Cardiac septum (tissue), 1 donor: ENCODE measurements around the gene COL27A1. TPM values are rescaled to one million over a fixed set of nuclear protein-coding genes. Genes with fewer than 3 reads are reported as not detected.
A peak's percentile ranks its signal among the peaks of the same experiment; 100 is the strongest.
"Not testable (repeated sequence)": the region's sequence is repeated elsewhere in the genome, so short reads cannot be mapped to it uniquely, and the experiment has no call there.

Experiments used
- DNase-seq: peaks from one replicate; pipeline ENCODE4 v3.0.0-alpha.2; 2020; ENCODE audit warnings: low spot score
- intact Hi-C: fragments of 100-400 bp; cut with DNase I; formaldehyde crosslinking; loops from one replicate; pipeline ENCODE4 v1.14.0; 2022
- total RNA-seq: library from RNA; stranded (reverse); fragmentation: NEBNext Ultra II Directional; extraction: Animal tissue kit (Norgen Biotek cat#: 25700); gene quantifications from one replicate; pipeline ENCODE4 v1.2.1, GENCODE V29; 2021
- donor health status: DM: no; HTN: no; CAD: no.

Gene COL27A1
- total RNA-seq, 1 donor from 2014 or later: 12.8 TPM

- intact Hi-C loops: no loop called here
- DNase-seq: peak; percentile 35
Measured at GRCh38 chr9:114318416-114318815, 163.1 kb downstream of the COL27A1 start.

GRCh38 chr9:114319147-114319546 lies 163.8 kb downstream of the COL27A1 start:
- intact Hi-C loops: no loop called here

DNA sequence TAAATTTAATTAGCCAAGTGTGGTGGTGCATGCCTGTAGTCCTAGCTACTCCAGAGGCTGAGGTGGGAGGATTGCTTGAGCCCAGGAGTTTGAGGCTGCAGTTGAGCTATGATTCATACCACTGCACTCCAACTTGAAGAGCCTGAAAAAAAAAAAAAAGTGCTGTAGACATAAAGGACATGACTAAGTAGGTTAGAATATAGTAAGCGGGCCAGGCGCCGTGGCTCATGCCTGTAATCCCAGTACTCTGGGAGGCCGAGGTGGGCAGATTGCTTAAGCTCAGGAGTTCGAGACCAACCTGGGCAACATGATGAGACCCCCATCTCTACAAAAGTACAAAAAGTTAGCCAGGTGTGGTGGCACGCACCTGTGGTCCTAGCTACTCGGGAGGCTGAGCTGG lies 165.4 kb downstream of the COL27A1 start:
- DNase-seq, intact Hi-C loops: not testable (repeated sequence)

More at GRCh38 chr9:114319147-114319546, 163.8 kb downstream of the COL27A1 start:
- no peak for DNase-seq

DNA sequence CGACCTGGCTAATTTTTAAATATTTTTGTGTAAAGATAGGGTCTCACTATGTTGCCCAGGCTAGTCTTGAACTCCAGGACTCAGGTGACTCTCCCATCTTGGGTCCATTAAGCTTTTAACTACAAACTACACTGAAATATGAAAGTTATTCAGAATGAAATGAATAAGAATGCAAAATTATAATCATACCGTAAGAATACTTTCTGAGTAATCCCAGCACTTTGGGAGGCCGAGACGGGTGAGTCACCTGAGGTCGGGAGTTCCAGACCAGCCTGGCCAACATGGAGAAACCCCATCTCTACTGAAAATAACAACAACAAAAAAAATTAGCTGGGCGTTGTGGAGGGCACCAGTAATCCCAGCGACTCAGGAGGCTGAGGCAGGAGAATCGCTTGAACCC lies 166.4 kb downstream of the COL27A1 start:
- intact Hi-C loops: no loop called here
- no peak for DNase-seq

GRCh38 chr9:114322160-114322818 lies 167.0 kb downstream of the COL27A1 start:
- DNase-seq, intact Hi-C loops: not testable (repeated sequence)

DNA sequence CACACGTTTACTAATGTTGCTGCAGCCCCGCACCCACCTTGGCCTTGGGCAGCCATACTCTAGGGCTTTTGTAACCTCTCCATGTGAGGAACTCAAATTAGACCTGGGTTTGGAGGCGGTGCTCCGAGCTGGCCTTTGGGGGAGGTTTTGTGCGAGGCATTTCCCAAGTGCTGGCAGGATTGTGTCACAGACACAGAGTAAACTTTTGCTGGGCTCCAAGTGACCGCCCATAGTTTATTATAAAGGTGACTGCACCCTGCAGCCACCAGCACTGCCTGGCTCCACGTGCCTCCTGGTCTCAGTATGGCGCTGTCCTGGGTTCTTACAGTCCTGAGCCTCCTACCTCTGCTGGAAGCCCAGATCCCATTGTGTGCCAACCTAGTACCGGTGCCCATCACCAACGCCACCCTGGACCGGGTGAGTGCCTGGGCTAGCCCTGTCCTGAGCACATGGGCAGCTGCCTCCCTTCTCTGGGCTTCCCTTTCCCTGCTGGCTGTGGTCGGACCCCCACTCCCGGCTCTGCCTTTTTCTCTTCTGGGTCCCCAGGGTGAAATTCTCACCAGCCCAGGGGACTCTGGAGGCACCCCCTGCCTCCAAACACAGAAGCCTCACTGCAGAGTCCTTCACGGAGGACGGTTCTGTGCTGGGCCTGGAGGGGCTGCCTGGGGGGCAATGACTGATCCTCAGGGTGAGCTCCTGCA lies 167.6 kb downstream of the COL27A1 start, which contains the start of gene ORM1:
Gene ORM1 (plus strand): TSS at position 268 of the 701 bp plus-strand sequence. CDS start 36 bp downstream, at position 304.
- DNase-seq, intact Hi-C loops: not testable (repeated sequence)

DNA sequence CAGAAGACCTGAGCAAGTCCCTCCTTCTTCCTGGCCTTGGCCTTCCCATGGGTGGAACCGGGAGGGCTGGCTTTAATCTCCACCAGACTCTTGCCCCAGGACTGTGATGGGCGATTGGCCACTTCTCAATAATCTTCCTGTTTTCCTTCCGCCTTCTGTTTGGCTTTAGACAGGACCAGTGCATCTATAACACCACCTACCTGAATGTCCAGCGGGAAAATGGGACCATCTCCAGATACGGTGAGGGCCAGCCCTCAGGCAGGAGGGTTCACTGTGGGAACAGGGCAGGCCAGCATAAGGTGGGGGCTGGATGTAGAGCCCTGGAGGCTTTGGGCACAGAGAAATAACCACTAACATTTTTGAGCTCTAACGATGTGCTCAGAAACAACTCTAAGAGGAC lies 168.5 kb downstream of the COL27A1 start:
- intact Hi-C loops, DNase-seq: not testable (repeated sequence)

DNA sequence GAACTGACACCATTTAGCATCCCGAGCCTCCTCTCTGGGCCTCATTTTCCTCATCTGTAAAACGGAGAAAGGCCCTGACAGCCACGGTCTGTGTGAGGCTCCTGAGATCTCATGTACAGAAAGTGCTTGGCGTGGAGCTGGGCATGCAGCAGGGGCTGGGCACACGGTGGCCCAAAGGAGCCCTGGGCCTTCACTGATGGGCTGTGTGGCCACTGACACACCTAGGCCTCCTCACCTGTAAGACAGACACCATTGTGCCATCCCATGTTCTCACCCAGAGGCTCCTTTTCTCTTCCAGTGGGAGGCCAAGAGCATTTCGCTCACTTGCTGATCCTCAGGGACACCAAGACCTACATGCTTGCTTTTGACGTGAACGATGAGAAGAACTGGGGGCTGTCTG lies 169.2 kb downstream of the COL27A1 start:
- no peak for DNase-seq
- intact Hi-C loops: no loop called here

GRCh38 chr9:114324965-114325364 lies 169.6 kb downstream of the COL27A1 start:
- intact Hi-C loops, DNase-seq: not testable (repeated sequence)

- DNase-seq, intact Hi-C loops: not testable (repeated sequence)
Measured at GRCh38 chr9:114325684-114326254, 170.4 kb downstream of the COL27A1 start.

DNA sequence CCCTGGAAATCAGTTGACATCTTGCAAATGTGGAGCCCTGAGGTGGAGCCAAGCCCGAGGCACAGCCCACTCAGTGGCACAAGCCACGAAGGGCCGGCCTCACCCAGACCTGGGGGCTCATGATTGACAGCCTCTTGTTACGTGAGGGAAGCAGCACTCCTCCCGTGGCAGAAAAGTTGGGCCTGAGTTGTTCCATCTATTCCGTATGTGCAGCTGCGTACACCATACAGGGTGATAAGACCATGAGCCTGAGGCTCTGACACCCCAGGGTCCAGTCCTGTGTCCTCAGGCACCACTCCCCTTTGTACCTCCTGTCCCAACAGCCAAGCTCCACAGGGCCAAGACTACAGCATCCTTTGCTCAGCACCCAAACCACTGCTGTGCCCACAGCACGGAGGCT lies 172.4 kb downstream of the COL27A1 start:
- intact Hi-C loops: no loop called here
- no peak for DNase-seq

DNA sequence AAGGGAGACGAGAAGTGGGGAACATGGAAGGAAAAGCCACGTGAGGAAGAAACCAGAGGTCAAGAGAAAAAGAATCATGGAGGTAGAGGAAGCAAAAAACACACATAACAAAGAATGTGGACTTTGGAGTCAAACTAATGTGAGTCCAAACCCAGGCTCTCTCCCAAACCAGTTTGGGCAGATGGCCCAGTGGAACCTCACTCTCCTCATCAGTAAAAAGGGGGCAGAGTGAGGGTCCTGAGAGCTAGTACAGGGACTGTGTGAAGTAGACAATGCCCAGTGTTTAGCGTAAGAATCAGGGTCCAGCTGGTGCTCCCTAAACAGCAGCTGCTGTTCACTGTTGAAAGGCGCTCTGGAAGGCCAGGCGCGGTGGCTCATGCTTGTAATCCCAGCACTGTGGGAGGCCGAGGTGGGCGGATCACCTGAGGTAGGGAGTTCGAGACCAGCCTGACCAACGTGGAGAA lies 173.1 kb downstream of the COL27A1 start:
- intact Hi-C loops, DNase-seq: not testable (repeated sequence)

DNA sequence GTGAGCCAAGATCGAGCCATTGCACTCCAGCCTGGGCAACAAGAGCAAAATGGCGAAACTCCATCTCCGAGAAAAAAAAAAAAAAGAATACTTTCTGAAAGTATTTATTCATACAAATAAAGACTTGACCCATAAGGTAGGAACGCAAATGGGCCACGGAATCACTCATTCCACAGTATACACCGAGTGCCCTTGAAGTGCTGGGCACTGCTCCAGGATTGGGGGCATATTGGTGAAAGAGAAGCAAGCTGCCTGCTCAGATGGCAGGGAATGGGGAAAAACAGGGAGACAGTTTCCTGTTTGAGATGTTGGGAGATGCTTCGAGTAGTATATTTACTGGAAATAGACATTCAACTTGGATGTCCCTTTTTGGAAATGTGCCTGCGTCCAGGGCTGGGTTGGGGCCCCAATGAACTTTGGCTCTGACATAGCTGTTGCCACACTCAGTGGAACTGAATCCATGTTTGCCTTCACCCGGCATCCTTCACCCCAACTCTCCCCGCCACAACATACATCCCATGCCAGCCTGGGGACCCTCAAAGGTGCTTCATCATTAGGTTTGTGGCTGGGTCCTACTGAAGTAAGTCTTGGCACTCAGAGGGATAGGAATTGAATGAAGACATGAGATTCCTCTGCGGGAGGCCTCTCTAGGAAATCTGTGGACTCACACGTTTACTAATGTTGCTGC lies 173.7 kb downstream of the COL27A1 start:
- DNase-seq, intact Hi-C loops: not testable (repeated sequence)

DNA sequence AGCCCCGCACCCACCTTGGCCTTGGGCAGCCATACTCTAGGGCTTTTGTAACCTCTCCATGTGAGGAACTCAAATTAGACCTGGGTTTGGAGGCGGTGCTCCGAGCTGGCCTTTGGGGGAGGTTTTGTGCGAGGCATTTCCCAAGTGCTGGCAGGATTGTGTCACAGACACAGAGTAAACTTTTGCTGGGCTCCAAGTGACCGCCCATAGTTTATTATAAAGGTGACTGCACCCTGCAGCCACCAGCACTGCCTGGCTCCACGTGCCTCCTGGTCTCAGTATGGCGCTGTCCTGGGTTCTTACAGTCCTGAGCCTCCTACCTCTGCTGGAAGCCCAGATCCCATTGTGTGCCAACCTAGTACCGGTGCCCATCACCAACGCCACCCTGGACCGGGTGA lies 174.3 kb downstream of the COL27A1 start, which contains the start of gene ORM2:
Gene ORM2 (plus strand): TSS at position 245 of the 398 bp plus-strand sequence. CDS start 36 bp downstream, at position 281.
- DNase-seq, intact Hi-C loops: not testable (repeated sequence)

GRCh38 chr9:114330636-114331035 lies 175.3 kb downstream of the COL27A1 start:
- intact Hi-C loops: no loop called here
- DNase-seq: no peak

- intact Hi-C loops, DNase-seq: not testable (repeated sequence)
Measured at GRCh38 chr9:114331229-114332195, 176.2 kb downstream of the COL27A1 start.

GRCh38 chr9:114332474-114333040 lies 177.2 kb downstream of the COL27A1 start:
- intact Hi-C loops, DNase-seq: not testable (repeated sequence)

- DNase-seq, intact Hi-C loops: not testable (repeated sequence)
Measured at GRCh38 chr9:114333718-114334117, 178.4 kb downstream of the COL27A1 start.
